ENCODE results near the gene CUZD1. TPM values are rescaled to one million over a fixed set of nuclear protein-coding genes. Genes with fewer than 3 reads are reported as not detected.
A peak's percentile ranks its signal among the peaks of the same experiment; 100 is the strongest.
"Not testable (repeated sequence)": the region's sequence is repeated elsewhere in the genome, so short reads cannot be mapped to it uniquely, and the experiment has no call there.

CUZD1 gene
- total RNA-seq, result 0.59 TPM

- no peak for DNase-seq
These were observed at the start of gene CUZD1 for GRCh38 chr10:122845783-122846332. Gene CUZD1 (minus strand): TSS chr10:122845857. CDS start chr10:122845843, 14 bp downstream.

GRCh38 chr10:122894261-122894944 lies 48.7 kb upstream of the CUZD1 start:
- no peak for DNase-seq

- no peak for DNase-seq
These were observed 38.5 kb upstream of the CUZD1 start for GRCh38 chr10:122884166-122884565.

GRCh38 chr10:122882766-122883165 lies 37.1 kb upstream of the CUZD1 start:
- no peak for DNase-seq

GRCh38 chr10:122879339-122880273 lies 33.9 kb upstream of the CUZD1 start, which contains the start of gene FAM24B:
Gene FAM24B (minus strand): TSS chr10:122879581. CDS start chr10:122850515, 29,066 bp downstream.
- DNase-seq, result peak; percentile 95

GRCh38 chr10:122878799-122879338 lies 33.2 kb upstream of the CUZD1 start:
- no peak for DNase-seq

- no peak for DNase-seq
These were observed 31.6 kb upstream of the CUZD1 start for GRCh38 chr10:122877264-122877663.

- DNase-seq, result no peak
These were observed 30.8 kb upstream of the CUZD1 start for GRCh38 chr10:122876467-122876855.

GRCh38 chr10:122875843-122876466 lies 30.3 kb upstream of the CUZD1 start:
- DNase-seq, result no peak

- DNase-seq, result not testable (repeated sequence)
These were observed 26.3 kb upstream of the CUZD1 start for GRCh38 chr10:122871947-122872346.

- not testable (repeated sequence) for DNase-seq
These were observed 23.1 kb upstream of the CUZD1 start for GRCh38 chr10:122868768-122869167.

- not testable (repeated sequence) for DNase-seq
These were observed 21.3 kb upstream of the CUZD1 start for GRCh38 chr10:122866757-122867482.

- no peak for DNase-seq
These were observed 19.2 kb upstream of the CUZD1 start for GRCh38 chr10:122864901-122865300.

GRCh38 chr10:122864194-122864592 lies 18.5 kb upstream of the CUZD1 start:
- DNase-seq, result no peak

- DNase-seq, result no peak
These were observed 17.8 kb upstream of the CUZD1 start for GRCh38 chr10:122863216-122864193.

- DNase-seq, result no peak
These were observed 16.1 kb upstream of the CUZD1 start for GRCh38 chr10:122861711-122862161.

- DNase-seq, result no peak
These were observed 13.9 kb upstream of the CUZD1 start for GRCh38 chr10:122859527-122859926.

- not testable (repeated sequence) for DNase-seq
These were observed 12.4 kb upstream of the CUZD1 start for GRCh38 chr10:122858042-122858441.

GRCh38 chr10:122856902-122857301 lies 11.2 kb upstream of the CUZD1 start:
- no peak for DNase-seq

- no peak for DNase-seq
These were observed 10.1 kb upstream of the CUZD1 start for GRCh38 chr10:122855745-122856144.

All from skin of body (tissue), 2 donors.